Stimulated activated CD8-positive, alpha-beta memory T cell treated with anti-CD3 and anti-CD28 coated beads, Interleukin-4, amount 100 ng/mL, for 48 hours (primary cell): ENCODE measurements around the gene FUCA2.
A peak's percentile ranks its signal among the peaks of the same experiment; 100 is the strongest.

Experiments used
- DNase-seq: peaks from one replicate; pipeline ENCODE4 v3.0.0-alpha.2; 2020

The FUCA2 gene

GRCh38 chr6:143510991-143511891, at the start of gene FUCA2:
Gene FUCA2, minus strand, starts transcription at chr6:143511720. Its CDS starts 86 bp downstream, at chr6:143511634.
- peak; percentile 78 for DNase-seq

- DNase-seq = no peak
These were observed 49.7 kb upstream of the FUCA2 start for GRCh38 chr6:143561105-143561704.

DNA sequence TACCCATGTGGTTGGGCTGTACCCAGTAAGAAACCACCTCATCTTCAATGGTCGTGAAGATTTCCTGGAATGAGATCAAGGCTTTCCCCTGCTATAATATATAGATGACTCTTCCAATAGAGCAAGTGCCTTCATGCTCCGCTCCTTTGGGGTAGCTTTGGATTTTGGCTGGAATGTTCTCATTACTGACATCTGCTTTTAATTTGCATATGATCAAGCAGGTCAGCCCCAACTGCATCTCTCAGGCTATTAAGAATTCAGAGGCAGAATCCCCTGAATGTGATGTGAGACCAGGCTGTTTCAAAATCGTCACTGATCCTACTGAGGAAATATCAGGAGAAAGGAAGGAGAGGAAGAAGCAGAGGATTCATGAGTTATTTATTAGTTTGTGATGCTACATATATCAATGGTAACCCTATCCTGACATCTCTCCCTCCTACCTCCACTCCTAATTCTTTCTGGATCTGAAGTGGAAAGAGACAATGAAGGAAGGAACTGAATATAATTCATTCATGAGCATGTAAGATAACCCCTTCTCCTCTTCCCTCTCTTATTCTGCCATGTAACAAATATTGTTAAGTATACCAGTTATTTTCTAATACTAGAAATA, 47.6 kb upstream of the FUCA2 start:
- DNase-seq = no peak

DNA sequence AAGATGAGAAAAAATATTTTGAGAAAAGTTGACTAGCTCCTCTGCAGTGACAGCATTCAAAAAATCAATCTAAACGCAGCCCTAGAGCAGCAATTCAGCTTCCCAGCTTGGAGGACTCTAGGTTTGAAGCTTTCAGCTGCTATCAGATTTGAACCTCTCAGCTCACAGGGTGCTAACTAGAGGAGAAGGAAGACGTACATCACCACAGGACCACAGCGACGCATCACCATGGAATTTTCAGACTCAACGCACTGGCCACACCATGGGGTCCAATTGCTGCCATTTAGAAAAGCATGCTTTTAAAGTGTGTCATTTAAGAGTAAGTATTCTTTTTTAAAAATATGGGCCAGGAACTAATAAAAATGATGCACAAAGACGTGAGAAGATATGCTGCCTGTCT, 45.0 kb upstream of the FUCA2 start:
- no peak for DNase-seq

DNA sequence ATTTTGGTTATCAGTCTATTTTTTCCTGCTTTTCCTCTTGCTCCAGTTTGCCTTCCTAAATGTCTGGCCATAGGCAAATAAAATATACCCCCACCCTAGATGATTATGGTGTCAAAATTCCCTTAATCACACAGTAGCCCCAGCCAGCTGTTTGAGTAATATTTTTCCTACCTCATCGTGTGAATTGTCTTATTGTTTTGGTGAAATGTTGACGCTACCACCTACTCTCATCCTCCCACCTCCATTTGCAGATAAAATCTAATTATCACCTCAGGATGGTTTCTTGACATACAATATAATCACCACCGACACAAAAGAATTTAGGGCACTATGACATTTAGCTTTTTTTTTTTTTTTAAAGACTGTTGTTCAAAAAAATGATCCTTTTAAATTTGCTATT, 44.1 kb upstream of the FUCA2 start:
- DNase-seq = no peak

DNA sequence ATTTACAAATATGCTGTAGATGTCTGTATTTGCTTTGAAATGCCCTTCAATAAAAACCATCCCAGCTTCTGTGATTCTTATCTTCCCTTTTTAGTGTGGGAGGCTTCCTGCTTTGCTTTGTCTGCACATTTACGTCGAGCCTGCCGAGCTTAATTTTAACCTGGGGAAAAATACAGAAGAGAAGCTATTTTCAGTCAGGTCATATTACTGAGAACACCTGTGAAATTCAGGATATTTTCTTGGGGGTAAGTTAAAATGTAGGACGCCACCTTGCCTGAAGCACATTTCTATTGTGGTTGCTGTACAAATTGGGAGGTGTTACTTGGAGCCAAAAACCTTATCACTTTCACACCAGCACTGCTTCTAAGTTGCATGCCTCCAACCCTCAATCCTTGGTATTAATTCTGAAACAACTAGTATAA, 43.6 kb upstream of the FUCA2 start:
- DNase-seq = no peak

DNA sequence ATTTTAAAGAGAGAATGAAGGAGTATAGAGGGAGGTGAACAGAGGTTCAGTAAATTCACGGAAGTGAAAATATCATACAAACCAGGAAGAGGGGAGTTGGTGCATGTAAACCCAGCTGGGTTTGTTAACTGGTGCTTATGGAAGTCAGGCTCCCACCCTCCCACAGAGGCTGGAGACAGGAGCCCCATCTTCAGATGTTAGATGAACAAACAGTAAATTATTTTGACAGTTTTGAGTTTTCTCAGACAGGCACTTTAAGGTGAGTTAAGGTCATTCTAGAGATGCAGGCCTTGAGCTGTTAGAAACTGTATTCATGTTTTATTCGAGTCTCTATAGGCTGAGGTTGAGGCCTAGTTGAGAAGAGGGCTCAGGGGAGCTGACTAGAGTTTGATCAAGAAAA, 41.8 kb upstream of the FUCA2 start:
- no peak for DNase-seq

DNA sequence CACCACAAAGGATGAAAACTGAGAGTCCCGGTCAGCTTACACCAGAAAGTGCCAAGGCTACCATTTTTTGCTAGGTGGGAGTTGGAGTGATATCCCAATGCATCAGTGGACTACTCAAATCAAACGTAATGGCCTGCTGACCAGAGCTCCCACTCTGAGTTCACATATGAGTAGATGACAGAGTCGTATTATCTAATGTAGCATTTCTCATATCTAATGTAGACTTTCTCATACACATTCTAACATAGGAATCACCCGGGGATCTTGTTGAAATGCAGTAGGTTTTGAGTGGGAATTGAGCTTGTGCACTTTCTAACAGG, 38.4 kb upstream of the FUCA2 start:
- no peak for DNase-seq

GRCh38 chr6:143549221-143549948, 37.9 kb upstream of the FUCA2 start:
- no peak for DNase-seq

- no peak for DNase-seq
These were observed 35.1 kb upstream of the FUCA2 start for GRCh38 chr6:143546599-143546998.

GRCh38 chr6:143545976-143546547, 34.5 kb upstream of the FUCA2 start:
- DNase-seq = no peak

DNA sequence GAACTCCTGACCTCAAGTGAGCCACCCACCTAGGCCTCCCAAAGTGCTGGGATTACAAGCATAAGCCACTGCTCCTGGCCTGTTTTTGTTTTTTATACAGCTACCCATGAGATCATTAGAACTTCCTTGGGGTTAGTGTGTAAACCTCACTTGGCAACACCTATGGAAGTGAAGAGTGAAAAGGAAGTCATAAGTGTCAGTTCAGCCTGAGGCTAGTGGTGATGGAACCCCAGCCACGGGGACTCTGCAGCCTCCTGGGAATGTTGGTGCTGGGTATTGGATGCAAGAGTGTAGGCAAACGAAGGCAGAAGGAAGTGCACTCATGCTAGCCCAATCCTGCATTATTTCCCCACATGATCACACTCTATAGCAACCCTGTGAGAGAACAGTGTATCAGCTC, 33.6 kb upstream of the FUCA2 start:
- no peak for DNase-seq

DNA sequence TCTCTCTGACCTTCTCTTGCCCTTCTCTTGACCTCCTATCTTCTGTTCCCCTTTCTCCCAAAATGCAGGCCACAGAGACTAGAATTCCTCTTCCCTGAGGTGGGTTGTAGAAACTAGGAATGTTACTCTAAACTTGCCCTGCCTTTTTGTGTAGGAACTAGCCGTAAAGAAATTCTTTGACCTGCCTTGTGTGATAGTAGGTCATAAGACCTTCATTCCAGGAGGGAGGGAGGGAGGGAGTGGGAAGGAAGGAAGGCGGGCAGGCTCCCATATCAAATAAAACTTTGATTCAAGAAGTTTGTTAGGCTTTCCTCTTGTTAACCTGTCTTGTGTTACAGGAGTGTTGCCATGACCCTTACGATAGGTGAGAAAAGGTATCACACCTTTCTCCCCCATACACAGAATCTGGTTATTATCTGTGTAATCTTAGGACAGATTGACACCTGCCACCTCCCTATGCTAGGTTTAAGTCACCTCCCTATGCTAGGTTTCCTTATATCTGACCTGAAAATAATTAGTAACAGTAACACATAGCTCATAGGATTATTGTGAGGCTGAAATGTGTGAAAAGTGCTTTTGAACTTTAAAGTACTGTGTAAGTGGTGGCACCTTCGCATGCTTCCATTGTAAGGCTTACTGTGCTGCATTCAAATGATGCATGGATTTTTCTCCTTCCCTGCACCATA, 32.6 kb upstream of the FUCA2 start:
- no peak for DNase-seq

GRCh38 chr6:143543435-143543834, 31.9 kb upstream of the FUCA2 start:
- no peak for DNase-seq

DNA sequence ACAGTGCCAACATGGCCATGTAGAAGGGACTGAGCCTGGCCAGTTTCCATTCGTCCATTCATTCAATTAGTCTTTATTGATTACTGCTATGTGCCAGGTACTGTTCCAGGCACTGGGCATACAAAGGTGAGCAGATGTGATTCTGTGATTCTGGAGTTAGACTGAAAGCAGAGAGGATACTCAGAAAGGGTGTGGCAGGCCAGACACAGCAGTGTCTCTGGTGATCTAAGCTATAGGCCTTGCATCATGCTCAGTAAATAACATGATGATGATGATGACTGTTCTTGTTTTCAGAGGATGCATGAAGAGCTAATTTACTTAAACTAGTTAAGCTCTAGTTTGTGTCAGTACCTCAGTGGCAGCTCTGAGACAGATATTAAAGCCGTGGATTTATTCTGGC, 31.4 kb upstream of the FUCA2 start:
- DNase-seq = no peak

- no peak for DNase-seq
These were observed 28.7 kb upstream of the FUCA2 start for GRCh38 chr6:143540192-143540591.

- DNase-seq = no peak
These were observed 28.2 kb upstream of the FUCA2 start for GRCh38 chr6:143539734-143540133.

- DNase-seq = no peak
These were observed 27.6 kb upstream of the FUCA2 start for GRCh38 chr6:143539106-143539505.

- no peak for DNase-seq
These were observed 26.9 kb upstream of the FUCA2 start for GRCh38 chr6:143538374-143538773.

- DNase-seq = peak; percentile 66
These were observed 25.6 kb upstream of the FUCA2 start for GRCh38 chr6:143536866-143537691.

GRCh38 chr6:143536461-143536865, 24.9 kb upstream of the FUCA2 start:
- DNase-seq = peak; percentile 64

DNA sequence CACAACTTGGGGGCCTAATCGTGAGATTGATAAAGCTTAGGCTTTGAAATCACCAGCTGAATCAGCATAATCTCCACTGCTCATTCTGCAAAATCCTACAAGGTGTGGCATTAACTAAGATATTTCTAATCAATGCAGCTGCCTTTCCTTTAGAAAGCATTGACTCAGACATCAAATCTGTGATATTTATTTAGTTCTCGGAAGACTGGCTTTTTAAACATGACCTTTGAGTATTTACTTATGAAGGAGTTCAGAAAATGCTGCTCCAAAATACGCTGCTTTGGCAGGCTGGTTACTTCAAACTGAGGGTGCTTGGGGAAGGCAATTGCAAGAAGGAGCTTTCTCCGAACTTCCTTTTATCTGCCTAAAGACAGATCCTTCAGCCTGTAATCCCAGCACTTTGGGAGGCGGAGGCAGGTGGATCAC, 23.7 kb upstream of the FUCA2 start:
- no peak for DNase-seq
